ENCODE measurements around the gene BCL7A. TPM values are rescaled to one million over a fixed set of nuclear protein-coding genes. Genes with fewer than 3 reads are reported as not detected.

The BCL7A gene
- total RNA-seq, 1 donor = 4.7 TPM

DNA sequence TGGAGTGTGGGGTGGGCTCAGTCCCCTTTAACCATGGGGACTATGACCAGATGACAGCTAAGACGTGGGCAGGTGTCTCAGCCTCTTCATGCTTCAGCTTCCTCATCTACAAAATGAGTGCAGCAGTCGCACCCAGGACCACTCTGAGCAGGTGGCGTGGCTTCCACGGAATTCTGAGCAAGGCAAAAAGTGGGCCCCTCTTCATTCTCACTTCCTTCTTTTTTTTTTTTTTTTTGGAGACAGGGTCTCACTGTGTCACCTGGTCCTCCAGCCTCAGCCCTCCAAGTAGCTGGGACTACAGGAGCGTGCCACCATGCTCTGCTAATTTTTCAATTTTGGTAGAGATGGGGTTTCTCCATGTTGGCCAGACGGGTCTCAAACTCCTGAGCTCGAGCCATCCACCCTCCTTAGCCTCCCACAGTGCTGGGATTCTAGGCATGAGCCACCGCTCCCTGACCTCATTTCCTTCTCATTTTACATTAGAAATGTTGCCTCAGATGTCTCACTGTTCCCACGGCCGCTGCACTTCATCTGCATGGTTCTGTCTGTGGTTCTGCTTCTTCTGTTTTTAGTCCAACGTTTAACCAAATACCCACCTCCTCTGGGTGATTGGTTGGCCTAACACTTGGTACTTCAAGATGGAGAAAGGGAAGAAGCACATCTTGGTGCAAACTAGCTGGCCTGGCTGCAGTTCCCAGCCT is 41.3 kb upstream of the BCL7A start:
- TF ChIP-seq, protein P1, sequence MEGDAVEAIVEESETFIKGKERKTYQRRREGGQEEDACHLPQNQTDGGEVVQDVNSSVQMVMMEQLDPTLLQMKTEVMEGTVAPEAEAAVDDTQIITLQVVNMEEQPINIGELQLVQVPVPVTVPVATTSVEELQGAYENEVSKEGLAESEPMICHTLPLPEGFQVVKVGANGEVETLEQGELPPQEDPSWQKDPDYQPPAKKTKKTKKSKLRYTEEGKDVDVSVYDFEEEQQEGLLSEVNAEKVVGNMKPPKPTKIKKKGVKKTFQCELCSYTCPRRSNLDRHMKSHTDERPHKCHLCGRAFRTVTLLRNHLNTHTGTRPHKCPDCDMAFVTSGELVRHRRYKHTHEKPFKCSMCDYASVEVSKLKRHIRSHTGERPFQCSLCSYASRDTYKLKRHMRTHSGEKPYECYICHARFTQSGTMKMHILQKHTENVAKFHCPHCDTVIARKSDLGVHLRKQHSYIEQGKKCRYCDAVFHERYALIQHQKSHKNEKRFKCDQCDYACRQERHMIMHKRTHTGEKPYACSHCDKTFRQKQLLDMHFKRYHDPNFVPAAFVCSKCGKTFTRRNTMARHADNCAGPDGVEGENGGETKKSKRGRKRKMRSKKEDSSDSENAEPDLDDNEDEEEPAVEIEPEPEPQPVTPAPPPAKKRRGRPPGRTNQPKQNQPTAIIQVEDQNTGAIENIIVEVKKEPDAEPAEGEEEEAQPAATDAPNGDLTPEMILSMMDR (IDR thresholded peaks at IDR 0.05; ENCODE audit: extremely low read depth, low read depth, low read length) = no peak
- Histone ChIP-seq H3K4me2 (ENCODE audit: insufficient read depth, low read length) (no peak overlapping the region), H3K4me1 (ENCODE audit: insufficient read depth, low read length) (no peaks in the 10 kb centered on the region), H3K27ac (ENCODE audit: low read depth, low read length) (peak overlapping the region; percentile 5), H4K20me1 (ENCODE audit: insufficient read depth, low read length) (no peaks in the 10 kb centered on the region), H3K79me2 (ENCODE audit: insufficient read depth, low read length) (no peaks in the 10 kb centered on the region), H3K27me3 (ENCODE audit: insufficient read depth, low read length) (peaks cover 2% of the 10 kb centered on the region), H3K9me3 (ENCODE audit: low read depth, low read length) (no peaks in the 10 kb centered on the region), H2AFZ (ENCODE audit: low read length) (peak overlapping the region; percentile 36), H3K36me3 (ENCODE audit: insufficient read depth, low read length) (no peaks in the 10 kb centered on the region), H3K4me3 (ENCODE audit: insufficient read depth, low read length) (no peak overlapping the region)
- DNase-seq (ENCODE audit: insufficient read length, low spot score, missing footprints) = no peak

DNA sequence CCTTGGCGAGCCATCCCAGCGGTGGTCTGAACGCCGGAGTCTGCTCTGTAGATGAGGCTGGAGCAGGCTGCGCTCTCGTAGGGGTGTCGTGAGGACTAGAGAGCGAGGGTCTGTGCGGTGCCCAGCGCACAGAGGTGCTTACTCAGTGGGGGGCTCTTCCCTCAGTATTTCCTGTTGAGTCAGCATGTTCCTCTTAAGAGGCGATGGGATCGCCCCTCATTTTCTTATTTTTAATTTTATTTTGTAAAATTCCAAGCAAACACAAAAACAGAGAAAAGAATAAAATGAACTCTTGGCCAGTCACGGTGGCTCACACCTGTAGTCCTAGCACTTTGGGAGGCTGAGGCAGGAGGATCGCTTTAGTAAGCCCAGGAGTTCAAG is 40.8 kb upstream of the BCL7A start:
- Histone ChIP-seq H4K20me1 (ENCODE audit: insufficient read depth, low read length) (no peaks in the 10 kb centered on the region), H3K4me1 (ENCODE audit: insufficient read depth, low read length) (no peaks in the 10 kb centered on the region), H3K27ac (ENCODE audit: low read depth, low read length) (peak overlapping the region; percentile 5), H3K4me3 (ENCODE audit: insufficient read depth, low read length) (no peak overlapping the region), H2AFZ (ENCODE audit: low read length) (peak overlapping the region; percentile 36), H3K4me2 (ENCODE audit: insufficient read depth, low read length) (no peak overlapping the region), H3K9me3 (ENCODE audit: low read depth, low read length) (no peaks in the 10 kb centered on the region), H3K79me2 (ENCODE audit: insufficient read depth, low read length) (no peaks in the 10 kb centered on the region), H3K27me3 (ENCODE audit: insufficient read depth, low read length) (no peaks in the 10 kb centered on the region), H3K36me3 (ENCODE audit: insufficient read depth, low read length) (no peaks in the 10 kb centered on the region)
- TF ChIP-seq, protein P1 (IDR thresholded peaks at IDR 0.05; ENCODE audit: extremely low read depth, low read depth, low read length) = no peak
- DNase-seq (ENCODE audit: insufficient read length, low spot score, missing footprints) = no peak

DNA sequence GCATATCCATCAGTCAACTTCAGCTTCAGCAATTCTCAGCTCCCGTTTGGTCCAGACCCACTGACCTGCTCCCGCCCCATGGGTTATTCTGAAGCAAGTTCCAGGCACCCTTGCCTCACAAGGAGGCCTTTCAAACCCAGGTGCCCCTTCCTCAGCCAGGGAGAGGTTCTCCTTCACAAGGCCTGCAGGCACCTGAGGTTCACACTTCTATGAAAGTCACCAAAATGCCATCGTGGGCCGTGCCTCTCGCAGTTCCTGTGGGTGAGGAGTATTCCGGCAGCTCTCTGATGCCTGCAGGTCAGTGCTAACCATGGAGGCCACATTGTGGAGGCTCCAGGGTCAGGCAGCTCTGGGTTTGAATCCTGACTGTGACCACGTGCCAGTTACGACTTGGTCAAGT is 40.2 kb upstream of the BCL7A start:
- Histone ChIP-seq H3K4me2 (ENCODE audit: insufficient read depth, low read length) (no peak overlapping the region), H3K4me1 (ENCODE audit: insufficient read depth, low read length) (no peaks in the 10 kb centered on the region), H3K27ac (ENCODE audit: low read depth, low read length) (no peak overlapping the region), H3K36me3 (ENCODE audit: insufficient read depth, low read length) (no peaks in the 10 kb centered on the region), H3K9me3 (ENCODE audit: low read depth, low read length) (no peaks in the 10 kb centered on the region), H3K4me3 (ENCODE audit: insufficient read depth, low read length) (no peak overlapping the region), H3K27me3 (ENCODE audit: insufficient read depth, low read length) (no peaks in the 10 kb centered on the region), H2AFZ (ENCODE audit: low read length) (no peak overlapping the region), H3K79me2 (ENCODE audit: insufficient read depth, low read length) (no peaks in the 10 kb centered on the region), H4K20me1 (ENCODE audit: insufficient read depth, low read length) (no peaks in the 10 kb centered on the region)
- DNase-seq (ENCODE audit: insufficient read length, low spot score, missing footprints) = no peak
- TF ChIP-seq, protein P1 (IDR thresholded peaks at IDR 0.05; ENCODE audit: extremely low read depth, low read depth, low read length) = no peak

DNA sequence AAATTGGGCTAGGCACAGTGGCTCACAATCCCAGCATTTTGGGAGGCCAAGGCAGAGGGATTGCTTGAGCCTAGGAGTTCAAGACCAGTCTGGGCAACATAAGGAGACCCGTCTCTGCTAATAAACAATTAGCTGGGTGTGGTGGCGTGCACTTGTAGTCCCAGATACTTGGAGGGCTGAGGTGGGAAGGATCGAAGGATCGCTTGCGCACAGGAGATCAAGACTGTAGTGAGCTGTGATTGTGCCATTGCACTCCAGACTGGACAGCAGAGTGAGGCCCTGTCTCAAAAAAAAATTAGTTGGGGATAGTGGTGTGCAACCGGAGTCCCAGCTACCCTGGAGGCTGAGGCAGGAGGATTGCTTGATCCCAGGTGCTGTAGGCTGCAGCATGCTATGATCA is 38.7 kb upstream of the BCL7A start:
- Histone ChIP-seq H3K4me1 (ENCODE audit: insufficient read depth, low read length) (no peaks in the 10 kb centered on the region), H3K36me3 (ENCODE audit: insufficient read depth, low read length) (no peaks in the 10 kb centered on the region), H3K9me3 (ENCODE audit: low read depth, low read length) (no peaks in the 10 kb centered on the region), H2AFZ (ENCODE audit: low read length) (no peak overlapping the region), H3K27me3 (ENCODE audit: insufficient read depth, low read length) (no peaks in the 10 kb centered on the region), H4K20me1 (ENCODE audit: insufficient read depth, low read length) (no peaks in the 10 kb centered on the region), H3K27ac (ENCODE audit: low read depth, low read length) (no peak overlapping the region), H3K4me3 (ENCODE audit: insufficient read depth, low read length) (no peak overlapping the region), H3K4me2 (ENCODE audit: insufficient read depth, low read length) (no peak overlapping the region), H3K79me2 (ENCODE audit: insufficient read depth, low read length) (no peaks in the 10 kb centered on the region)
- DNase-seq (ENCODE audit: insufficient read length, low spot score, missing footprints) = no peak
- TF ChIP-seq, protein P1 (IDR thresholded peaks at IDR 0.05; ENCODE audit: extremely low read depth, low read depth, low read length) = no peak
